ENCODE measurements around the gene GDF10.

GDF10 gene

DNA sequence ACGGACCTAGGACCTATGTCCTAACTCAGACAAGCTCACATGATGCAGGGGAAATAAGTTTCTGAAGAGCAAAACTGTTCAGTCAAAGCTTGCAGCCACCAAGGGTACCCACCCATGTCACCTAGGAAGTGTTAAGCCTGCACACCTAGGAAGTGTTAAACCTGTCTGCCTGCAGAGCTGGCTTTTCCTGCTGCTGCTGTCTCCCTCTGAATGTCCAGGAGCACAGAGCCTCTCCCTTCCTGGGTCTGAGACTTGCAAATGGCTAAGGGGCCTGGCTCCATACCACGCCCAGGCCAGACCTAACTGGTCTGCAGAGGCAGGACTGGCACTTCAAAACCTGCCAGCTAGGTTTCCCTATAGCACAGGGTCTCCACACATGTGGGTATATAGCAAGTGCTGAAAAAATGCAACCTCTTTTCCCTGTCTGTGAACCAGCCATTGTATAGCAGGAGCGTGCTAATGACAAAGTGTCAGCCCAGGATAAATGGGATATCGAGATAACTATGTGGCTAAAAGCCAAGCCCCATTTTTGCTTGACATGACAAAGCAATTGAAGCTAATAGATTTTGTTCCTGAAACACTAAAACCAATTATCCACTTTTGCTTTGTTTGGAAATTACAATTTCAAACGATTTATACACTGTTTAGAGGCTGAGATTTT lies 23.8 kb downstream of the GDF10 start:
- Histone ChIP-seq H3K4me2 (ENCODE audit: insufficient read depth, low read length) (no peak overlapping the region), H3K79me2 (ENCODE audit: insufficient read depth, low read length) (no peaks in the 10 kb centered on the region), H3K27me3 (ENCODE audit: insufficient read depth, low read length, poor library complexity) (peaks cover 3% of the 10 kb centered on the region), H4K20me1 (ENCODE audit: insufficient read depth, low read length) (no peaks in the 10 kb centered on the region), H2AFZ (ENCODE audit: low read depth, low read length) (no peak overlapping the region), H3K4me3 (ENCODE audit: low read depth in 1 of 2, low read length in 2 of 2) (no peak overlapping the region), H3K9ac (ENCODE audit: low read depth, low read length) (no peak overlapping the region), H3K36me3 (ENCODE audit: insufficient read depth, low read length) (no peaks in the 10 kb centered on the region), H3K4me1 (ENCODE audit: insufficient read depth, low read length) (no peaks in the 10 kb centered on the region), H3K27ac (ENCODE audit: low read length) (no peak overlapping the region), H3K9me3 (ENCODE audit: insufficient read depth, low read length, severe bottlenecking) (no peaks in the 10 kb centered on the region)
- no peak for TF ChIP-seq EZH2 (IDR thresholded peaks at IDR 0.05; ENCODE audit: borderline replicate concordance, low read depth, low read length, severe bottlenecking)
- TF ChIP-seq, protein P1, sequence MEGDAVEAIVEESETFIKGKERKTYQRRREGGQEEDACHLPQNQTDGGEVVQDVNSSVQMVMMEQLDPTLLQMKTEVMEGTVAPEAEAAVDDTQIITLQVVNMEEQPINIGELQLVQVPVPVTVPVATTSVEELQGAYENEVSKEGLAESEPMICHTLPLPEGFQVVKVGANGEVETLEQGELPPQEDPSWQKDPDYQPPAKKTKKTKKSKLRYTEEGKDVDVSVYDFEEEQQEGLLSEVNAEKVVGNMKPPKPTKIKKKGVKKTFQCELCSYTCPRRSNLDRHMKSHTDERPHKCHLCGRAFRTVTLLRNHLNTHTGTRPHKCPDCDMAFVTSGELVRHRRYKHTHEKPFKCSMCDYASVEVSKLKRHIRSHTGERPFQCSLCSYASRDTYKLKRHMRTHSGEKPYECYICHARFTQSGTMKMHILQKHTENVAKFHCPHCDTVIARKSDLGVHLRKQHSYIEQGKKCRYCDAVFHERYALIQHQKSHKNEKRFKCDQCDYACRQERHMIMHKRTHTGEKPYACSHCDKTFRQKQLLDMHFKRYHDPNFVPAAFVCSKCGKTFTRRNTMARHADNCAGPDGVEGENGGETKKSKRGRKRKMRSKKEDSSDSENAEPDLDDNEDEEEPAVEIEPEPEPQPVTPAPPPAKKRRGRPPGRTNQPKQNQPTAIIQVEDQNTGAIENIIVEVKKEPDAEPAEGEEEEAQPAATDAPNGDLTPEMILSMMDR (IDR thresholded peaks at IDR 0.05; ENCODE audit: borderline replicate concordance, extremely low read depth, low read length, poor library complexity, severe bottlenecking), result no peak
- DNase-seq (no peak), ATAC-seq (ENCODE audit: insufficient read depth, low read depth) (no peak)

DNA sequence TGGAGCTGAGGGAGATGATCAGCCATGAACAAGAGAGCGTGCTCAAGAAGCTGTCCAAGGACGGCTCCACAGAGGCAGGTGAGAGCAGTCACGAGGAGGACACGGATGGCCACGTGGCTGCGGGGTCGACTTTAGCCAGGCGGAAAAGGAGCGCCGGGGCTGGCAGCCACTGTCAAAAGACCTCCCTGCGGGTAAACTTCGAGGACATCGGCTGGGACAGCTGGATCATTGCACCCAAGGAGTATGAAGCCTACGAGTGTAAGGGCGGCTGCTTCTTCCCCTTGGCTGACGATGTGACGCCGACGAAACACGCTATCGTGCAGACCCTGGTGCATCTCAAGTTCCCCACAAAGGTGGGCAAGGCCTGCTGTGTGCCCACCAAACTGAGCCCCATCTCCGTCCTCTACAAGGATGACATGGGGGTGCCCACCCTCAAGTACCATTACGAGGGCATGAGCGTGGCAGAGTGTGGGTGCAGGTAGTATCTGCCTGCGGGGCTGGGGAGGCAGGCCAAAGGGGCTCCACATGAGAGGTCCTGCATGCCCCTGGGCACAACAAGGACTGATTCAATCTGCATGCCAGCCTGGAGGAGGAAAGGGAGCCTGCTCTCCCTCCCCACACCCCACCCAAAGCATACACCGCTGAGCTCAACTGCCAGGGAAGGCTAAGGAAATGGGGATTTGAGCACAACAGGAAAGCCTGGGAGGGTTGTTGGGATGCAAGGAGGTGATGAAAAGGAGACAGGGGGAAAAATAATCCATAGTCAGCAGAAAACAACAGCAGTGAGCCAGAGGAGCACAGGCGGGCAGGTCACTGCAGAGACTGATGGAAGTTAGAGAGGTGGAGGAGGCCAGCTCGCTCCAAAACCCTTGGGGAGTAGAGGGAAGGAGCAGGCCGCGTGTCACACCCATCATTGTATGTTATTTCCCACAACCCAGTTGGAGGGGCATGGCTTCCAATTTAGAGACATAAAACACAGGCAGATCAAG lies 25.6 kb downstream of the GDF10 start:
- Histone ChIP-seq H2AFZ (ENCODE audit: low read depth, low read length) (no peak overlapping the region), H3K79me2 (ENCODE audit: insufficient read depth, low read length) (no peaks in the 10 kb centered on the region), H3K9ac (ENCODE audit: low read depth, low read length) (no peak overlapping the region), H4K20me1 (ENCODE audit: insufficient read depth, low read length) (no peaks in the 10 kb centered on the region), H3K4me3 (ENCODE audit: low read depth in 1 of 2, low read length in 2 of 2) (no peak overlapping the region), H3K36me3 (ENCODE audit: insufficient read depth, low read length) (no peaks in the 10 kb centered on the region), H3K27me3 (ENCODE audit: insufficient read depth, low read length, poor library complexity) (peaks cover 3% of the 10 kb centered on the region), H3K4me1 (ENCODE audit: insufficient read depth, low read length) (no peaks in the 10 kb centered on the region), H3K4me2 (ENCODE audit: insufficient read depth, low read length) (no peak overlapping the region), H3K9me3 (ENCODE audit: insufficient read depth, low read length, severe bottlenecking) (no peaks in the 10 kb centered on the region), H3K27ac (ENCODE audit: low read length) (no peak overlapping the region)
- DNase-seq (no peak), ATAC-seq (ENCODE audit: insufficient read depth, low read depth) (no peak)
- no peak for TF ChIP-seq EZH2 (IDR thresholded peaks at IDR 0.05; ENCODE audit: borderline replicate concordance, low read depth, low read length, severe bottlenecking)
- TF ChIP-seq, protein P1 (IDR thresholded peaks at IDR 0.05; ENCODE audit: borderline replicate concordance, extremely low read depth, low read length, poor library complexity, severe bottlenecking), result no peak

DNA sequence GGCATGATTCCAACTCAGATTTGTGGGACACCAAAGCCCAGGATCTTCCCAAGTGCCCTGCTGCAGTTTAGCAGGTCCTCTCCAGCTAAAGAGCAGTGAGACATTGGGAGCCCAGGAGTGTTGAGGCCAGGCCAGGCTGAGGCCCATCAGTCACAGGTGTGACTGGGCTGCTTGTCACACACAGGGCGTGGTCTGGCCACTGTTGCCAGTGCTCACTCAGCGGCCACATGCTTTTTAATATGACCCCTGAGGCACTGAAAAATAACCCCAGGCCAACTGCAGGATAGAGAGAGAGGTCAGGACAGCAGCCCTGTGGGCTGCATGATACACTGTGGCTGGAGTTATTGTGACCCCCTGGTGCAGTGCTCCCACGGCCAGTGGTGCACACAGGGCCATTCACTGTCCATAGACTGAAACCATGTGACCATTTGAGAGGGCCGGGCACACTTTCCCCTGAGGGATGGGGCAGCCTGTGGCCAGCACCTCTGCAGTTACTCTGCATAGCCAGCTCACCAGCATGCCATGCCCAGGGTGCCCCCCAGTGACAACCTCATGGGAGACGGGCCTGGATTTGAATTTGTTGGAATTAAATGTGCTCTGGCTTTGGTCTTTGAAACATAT lies 26.4 kb downstream of the GDF10 start:
- no peaks in the 10 kb centered on the region for H3K9me3 ChIP-seq (ENCODE audit: insufficient read depth, low read length, severe bottlenecking)
- no peak overlapping the region for H2AFZ ChIP-seq (ENCODE audit: low read depth, low read length)
- H3K4me3 ChIP-seq (ENCODE audit: low read depth in 1 of 2, low read length in 2 of 2), result no peak overlapping the region
- no peak overlapping the region for H3K4me2 ChIP-seq (ENCODE audit: insufficient read depth, low read length)
- TF ChIP-seq, protein P1 (IDR thresholded peaks at IDR 0.05; ENCODE audit: borderline replicate concordance, extremely low read depth, low read length, poor library complexity, severe bottlenecking), result no peak
- TF ChIP-seq EZH2 (IDR thresholded peaks at IDR 0.05; ENCODE audit: borderline replicate concordance, low read depth, low read length, severe bottlenecking), result no peak
- no peak for ATAC-seq (ENCODE audit: insufficient read depth, low read depth)
- no peak overlapping the region for H3K9ac ChIP-seq (ENCODE audit: low read depth, low read length)
- no peaks in the 10 kb centered on the region for H3K79me2 ChIP-seq (ENCODE audit: insufficient read depth, low read length)
- no peaks in the 10 kb centered on the region for H3K36me3 ChIP-seq (ENCODE audit: insufficient read depth, low read length)
- H3K27ac ChIP-seq (ENCODE audit: low read length), result no peak overlapping the region
- peaks cover 3% of the 10 kb centered on the region for H3K27me3 ChIP-seq (ENCODE audit: insufficient read depth, low read length, poor library complexity)
- H3K4me1 ChIP-seq (ENCODE audit: insufficient read depth, low read length), result no peaks in the 10 kb centered on the region
- H4K20me1 ChIP-seq (ENCODE audit: insufficient read depth, low read length), result no peaks in the 10 kb centered on the region
- DNase-seq, result no peak

Data from DND-41 (cell line).